GM23338 (cell line): ENCODE measurements around the gene ITPR2. TPM values are rescaled to one million over a fixed set of nuclear protein-coding genes. Genes with fewer than 3 reads are reported as not detected.

Experiments used
- ATAC-seq: fragments of 200-7000 bp; cut with Tn5 transposase; 3 replicates; pipeline ENCODE4 v1.9.1; 2020
- DNase-seq: peaks from one replicate; pipeline ENCODE4 v3.0.0-alpha.2; 2015; ENCODE audit warnings: low spot score
- H2AFZ ChIP-seq: fragments of 200-600 bp; sonication (generic); 2 replicates; pipeline ENCODE4 v1.8.0; 2016; ENCODE audit warnings: antibody characterized with exemption, mild to moderate bottlenecking, moderate library complexity
- H3F3A ChIP-seq: fragments of 200-600 bp; sonication (generic); replicated peaks from 2 replicates; pipeline ENCODE4 v1.8.0; 2017; ENCODE audit warnings: antibody characterized with exemption, mixed run types, low read depth
- H3K27ac ChIP-seq: fragments of 200-600 bp; sonication (generic); 2 replicates; pipeline ENCODE4 v1.6.1; 2016; ENCODE audit warnings: low read depth
- H3K27me3 ChIP-seq: fragments of 200-600 bp; sonication (generic); 2 replicates; pipeline ENCODE4 v1.8.0; 2016; ENCODE audit warnings: mild to moderate bottlenecking, mixed run types, moderate library complexity; ENCODE audit not compliant: insufficient read depth
- H3K36me3 ChIP-seq: fragments of 200-600 bp; sonication (generic); 2 replicates; pipeline ENCODE4 v1.8.0; 2016; ENCODE audit warnings: mild to moderate bottlenecking; ENCODE audit not compliant: insufficient read depth
- H3K4me1 ChIP-seq: fragments of 200-600 bp; sonication (generic); 2 replicates; pipeline ENCODE4 v1.8.0; 2016; ENCODE audit warnings: mild to moderate bottlenecking, moderate library complexity; ENCODE audit not compliant: insufficient read depth
- H3K4me2 ChIP-seq: fragments of 200-600 bp; sonication (generic); 2 replicates; pipeline ENCODE4 v1.7.1; 2017; ENCODE audit warnings: mixed run types
- H3K4me3 ChIP-seq: fragments of 200-600 bp; sonication (generic); 2 replicates; pipeline ENCODE4 v1.6.1; 2016; ENCODE audit warnings: mixed run types
- H3K79me2 ChIP-seq: fragments of 200-600 bp; sonication (generic); replicated peaks from 2 replicates; pipeline ENCODE4 v1.8.0; 2017; ENCODE audit warnings: mild to moderate bottlenecking; ENCODE audit not compliant: insufficient read depth
- H3K9me2 ChIP-seq: fragments of 200-600 bp; sonication (generic); 2 replicates; pipeline ENCODE4 v1.8.0; 2017; ENCODE audit not compliant: insufficient read depth
- H4K20me1 ChIP-seq: fragments of 200-600 bp; sonication (generic); replicated peaks from 2 replicates; pipeline ENCODE4 v1.8.0; 2017; ENCODE audit warnings: mild to moderate bottlenecking; ENCODE audit not compliant: insufficient read depth
- H3K27ac Mint-ChIP-seq: 2 replicates; pipeline ENCODE4 v1.8.0; 2020; ENCODE audit warnings: inconsistent platforms, mild to moderate bottlenecking, moderate library complexity, mixed read lengths
- H3K27me3 Mint-ChIP-seq: 3 replicates; pipeline ENCODE4 v1.8.0; 2022; ENCODE audit warnings: low read depth, mild to moderate bottlenecking, moderate library complexity, mixed read lengths, inconsistent platforms; ENCODE audit not compliant: insufficient read depth, poor library complexity
- H3K36me3 Mint-ChIP-seq: 3 replicates; pipeline ENCODE4 v1.8.0; 2021; ENCODE audit warnings: low read depth, mild to moderate bottlenecking, inconsistent platforms, moderate library complexity, mixed read lengths
- H3K4me1 Mint-ChIP-seq: 3 replicates; pipeline ENCODE4 v1.8.0; 2020; ENCODE audit warnings: mild to moderate bottlenecking, inconsistent platforms, mixed read lengths
- H3K4me3 Mint-ChIP-seq: 3 replicates; pipeline ENCODE4 v1.8.0; 2021; ENCODE audit warnings: moderate library complexity, mild to moderate bottlenecking, inconsistent platforms, mixed read lengths
- H3K9me3 Mint-ChIP-seq: 3 replicates; pipeline ENCODE4 v1.8.0; 2020; ENCODE audit warnings: moderate library complexity, mild to moderate bottlenecking, inconsistent platforms, mixed read lengths
- CREB1 ChIP-seq: fragments of 250-450 bp; sonication (Bioruptor Pico); IDR thresholded peaks from 2 replicates; pipeline ENCODE4 v1.5.0; 2020; ENCODE audit warnings: low read depth, mild to moderate bottlenecking, moderate library complexity
- EZH2 ChIP-seq: fragments of 200-600 bp; sonication (generic); IDR thresholded peaks from one replicate; pipeline ENCODE4 v1.8.0; 2017; ENCODE audit warnings: antibody characterized with exemption, mild to moderate bottlenecking, low read depth; ENCODE audit not compliant: unreplicated experiment
- EZH2phosphoT487 ChIP-seq: fragments of 200-600 bp; sonication (generic); IDR thresholded peaks from one replicate; pipeline ENCODE4 v1.8.1; 2018; ENCODE audit warnings: antibody characterized with exemption; ENCODE audit not compliant: unreplicated experiment
- NANOG ChIP-seq: IDR thresholded peaks from 2 replicates; pipeline ENCODE4 v1.6.1; 2016; ENCODE audit warnings: antibody characterized with exemption, borderline replicate concordance
- ZNF462 ChIP-seq: fragments of 250-450 bp; sonication (Bioruptor Pico); IDR thresholded peaks from 2 replicates; pipeline ENCODE4 v1.5.0; 2020; ENCODE audit warnings: mild to moderate bottlenecking, moderate library complexity
- polyA plus RNA-seq: library from polyadenylated mRNA; unstranded; fragments of >200 nt; fragmentation: Nextera tagmentation; extraction: Ambion mirVana; gene quantifications from 2 replicates; pipeline ENCODE4 v1.2.1, GENCODE V29; 2016
- total RNA-seq: library from RNA; depleted of rRNA; stranded (reverse); fragments of >200 nt; shearing (Covaris generic); gene quantifications from 2 replicates; pipeline ENCODE4 v1.2.3, GENCODE V29; 2014
- TF ChIP-seq, protein P1 (sequence below): IDR thresholded peaks from one replicate; pipeline ENCODE4 v1.6.1; 2018; ENCODE audit warnings: antibody characterized with exemption; ENCODE audit not compliant: unreplicated experiment

The ITPR2 gene
- total and polyA plus RNA-seq, 2 experiments from 2014 or later: 44.5 to 65.2 TPM

GRCh38 chr12:26725276-26725916 lies 107.6 kb downstream of the ITPR2 start:
- Mint-ChIP-seq H3K9me3 (no peaks in the 10 kb centered on the region), H3K4me1 (peaks cover 16% of the 10 kb centered on the region; the same call in 2 of the 3 replicates), H3K4me3 (no peak overlapping the region), H3K27me3 (no peaks in the 10 kb centered on the region), H3K27ac (no peak overlapping the region), H3K36me3 (no peaks in the 10 kb centered on the region)
- H3K4me1 ChIP-seq: peaks cover 20% of the 10 kb centered on the region
- H3K4me3 ChIP-seq: no peak overlapping the region
- H3K27me3 ChIP-seq: no peaks in the 10 kb centered on the region
- no peaks in the 10 kb centered on the region for H3K36me3 ChIP-seq
- peaks cover 30% of the 10 kb centered on the region for H3K79me2 ChIP-seq
- DNase-seq: no peak
- H2AFZ ChIP-seq: no peak overlapping the region
- no peaks in the 10 kb centered on the region for H3F3A ChIP-seq
- TF ChIP-seq ZNF462 (no peak), EZH2 (no peak), CREB1 (CRISPR knock-in tag) (no peak), EZH2phosphoT487 (no peak), NANOG (no peak)
- TF ChIP-seq, protein P1, sequence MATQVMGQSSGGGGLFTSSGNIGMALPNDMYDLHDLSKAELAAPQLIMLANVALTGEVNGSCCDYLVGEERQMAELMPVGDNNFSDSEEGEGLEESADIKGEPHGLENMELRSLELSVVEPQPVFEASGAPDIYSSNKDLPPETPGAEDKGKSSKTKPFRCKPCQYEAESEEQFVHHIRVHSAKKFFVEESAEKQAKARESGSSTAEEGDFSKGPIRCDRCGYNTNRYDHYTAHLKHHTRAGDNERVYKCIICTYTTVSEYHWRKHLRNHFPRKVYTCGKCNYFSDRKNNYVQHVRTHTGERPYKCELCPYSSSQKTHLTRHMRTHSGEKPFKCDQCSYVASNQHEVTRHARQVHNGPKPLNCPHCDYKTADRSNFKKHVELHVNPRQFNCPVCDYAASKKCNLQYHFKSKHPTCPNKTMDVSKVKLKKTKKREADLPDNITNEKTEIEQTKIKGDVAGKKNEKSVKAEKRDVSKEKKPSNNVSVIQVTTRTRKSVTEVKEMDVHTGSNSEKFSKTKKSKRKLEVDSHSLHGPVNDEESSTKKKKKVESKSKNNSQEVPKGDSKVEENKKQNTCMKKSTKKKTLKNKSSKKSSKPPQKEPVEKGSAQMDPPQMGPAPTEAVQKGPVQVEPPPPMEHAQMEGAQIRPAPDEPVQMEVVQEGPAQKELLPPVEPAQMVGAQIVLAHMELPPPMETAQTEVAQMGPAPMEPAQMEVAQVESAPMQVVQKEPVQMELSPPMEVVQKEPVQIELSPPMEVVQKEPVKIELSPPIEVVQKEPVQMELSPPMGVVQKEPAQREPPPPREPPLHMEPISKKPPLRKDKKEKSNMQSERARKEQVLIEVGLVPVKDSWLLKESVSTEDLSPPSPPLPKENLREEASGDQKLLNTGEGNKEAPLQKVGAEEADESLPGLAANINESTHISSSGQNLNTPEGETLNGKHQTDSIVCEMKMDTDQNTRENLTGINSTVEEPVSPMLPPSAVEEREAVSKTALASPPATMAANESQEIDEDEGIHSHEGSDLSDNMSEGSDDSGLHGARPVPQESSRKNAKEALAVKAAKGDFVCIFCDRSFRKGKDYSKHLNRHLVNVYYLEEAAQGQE: no peak
- H4K20me1 ChIP-seq: 0 out of 2 replicates have a peak, but pooled peaks cover 5% of the 10 kb centered on the region
- no peaks in the 10 kb centered on the region for H3K9me2 ChIP-seq
- H3K4me2 ChIP-seq: no peak overlapping the region
- 0 out of 2 replicates have a peak overlapping the region, but pooled peaks have one; percentile 16 for H3K27ac ChIP-seq
- ATAC-seq: no peak
